GM18861 (cell line): ENCODE results near the gene UQCC3.
"Not testable (repeated sequence)": the region's sequence is repeated elsewhere in the genome, so short reads cannot be mapped to it uniquely, and the experiment has no call there.

Source experiments
- ATAC-seq: cut with Tn5 transposase; IDR thresholded peaks from one replicate; pipeline ENCODE4 v1.9.1; 2021; ENCODE audit not compliant: unreplicated experiment

Gene UQCC3

GRCh38 chr11:62702246-62702645 is 30.8 kb downstream of the UQCC3 start:
- ATAC-seq: no peak

- ATAC-seq: not testable (repeated sequence)
Observed at GRCh38 chr11:62703921-62704320, 32.4 kb downstream of the UQCC3 start.

- no peak for ATAC-seq
Observed at GRCh38 chr11:62705413-62705812, 33.9 kb downstream of the UQCC3 start.

GRCh38 chr11:62705880-62706849 is 34.7 kb downstream of the UQCC3 start:
- ATAC-seq: peak; percentile 50

- ATAC-seq: no peak
Observed at GRCh38 chr11:62706850-62707247, 35.4 kb downstream of the UQCC3 start.

GRCh38 chr11:62707277-62707861 is 35.9 kb downstream of the UQCC3 start, which contains the start of the genes BSCL2 and GNG3:
TSS of gene BSCL2 (minus strand) at chr11:62707424. CDS start at chr11:62707195, 229 bp downstream.
TSS of gene GNG3 (plus strand) at chr11:62707676. CDS start at chr11:62708296, 620 bp downstream.
- ATAC-seq: no peak

- ATAC-seq: no peak
Observed at GRCh38 chr11:62708392-62708791, 36.9 kb downstream of the UQCC3 start.

- ATAC-seq: no peak
Observed at GRCh38 chr11:62708793-62709192, 37.3 kb downstream of the UQCC3 start.

GRCh38 chr11:62709247-62710000 is 38.0 kb downstream of the UQCC3 start:
- ATAC-seq: peak; percentile 60

GRCh38 chr11:62710001-62710345 is 38.5 kb downstream of the UQCC3 start:
- no peak for ATAC-seq

- ATAC-seq: no peak
Observed at GRCh38 chr11:62712276-62712812, 40.9 kb downstream of the UQCC3 start.

GRCh38 chr11:62712861-62713260 is 41.4 kb downstream of the UQCC3 start:
- no peak for ATAC-seq

- ATAC-seq: no peak
Observed at GRCh38 chr11:62713343-62713742, 41.9 kb downstream of the UQCC3 start.

GRCh38 chr11:62715150-62716130 is 44.0 kb downstream of the UQCC3 start:
- ATAC-seq: no peak

- no peak for ATAC-seq
Observed at GRCh38 chr11:62716206-62716605, 44.7 kb downstream of the UQCC3 start.

GRCh38 chr11:62716816-62717215 is 45.3 kb downstream of the UQCC3 start:
- ATAC-seq: no peak

GRCh38 chr11:62719302-62719978 is 48.0 kb downstream of the UQCC3 start:
- no peak for ATAC-seq

- ATAC-seq: no peak
Observed at GRCh38 chr11:62721994-62722393, 50.5 kb downstream of the UQCC3 start.
